ENCODE results near the gene KPRP.

The KPRP gene

GRCh38 chr1:152753586-152753985, 4.2 kb upstream of the KPRP start:
- Mint-ChIP-seq H3K27ac (no peak overlapping the region), H3K27me3 (peaks cover 59 to 61% of the 10 kb centered on the region in 2 donors), H3K4me3 (no peak overlapping the region), H3K4me1 (ENCODE audit: low read depth in 2 of 2) (no peaks in the 10 kb centered on the region), H3K36me3 (ENCODE audit: insufficient read depth) (no peaks in the 10 kb centered on the region), H3K9me3 (no peaks in the 10 kb centered on the region)
- ATAC-seq (replicated peaks) (no peak), DNase-seq (no peak)

GRCh38 chr1:152756872-152757271, 953 bp upstream of the KPRP start:
- peaks cover 64 to 72% of the 10 kb centered on the region in 2 donors for H3K27me3 Mint-ChIP-seq
- H3K9me3 Mint-ChIP-seq = no peaks in the 10 kb centered on the region
- no peaks in the 10 kb centered on the region for H3K36me3 Mint-ChIP-seq (ENCODE audit: insufficient read depth)
- ATAC-seq (replicated peaks) (no peak), DNase-seq (no peak)
- H3K4me1 Mint-ChIP-seq (ENCODE audit: low read depth in 2 of 2) = no peaks in the 10 kb centered on the region
- no peak overlapping the region for H3K4me3 Mint-ChIP-seq
- no peak overlapping the region for H3K27ac Mint-ChIP-seq

- no peak for ATAC-seq (replicated peaks)
- H3K36me3 Mint-ChIP-seq (ENCODE audit: insufficient read depth) = no peaks in the 10 kb centered on the region
- no peak overlapping the region for H3K27ac Mint-ChIP-seq
- no peaks in the 10 kb centered on the region for H3K9me3 Mint-ChIP-seq
- peaks cover 51 to 73% of the 10 kb centered on the region in 2 donors for H3K27me3 Mint-ChIP-seq
- no peak overlapping the region for H3K4me3 Mint-ChIP-seq
- DNase-seq = no peak
- H3K4me1 Mint-ChIP-seq (ENCODE audit: low read depth in 2 of 2) = no peaks in the 10 kb centered on the region
Measured at GRCh38 chr1:152758636-152759035, 811 bp downstream of the KPRP start.

GRCh38 chr1:152759453-152760173, 1.8 kb downstream of the KPRP start:
- DNase-seq = no peak
- no peak for ATAC-seq (replicated peaks)
- H3K4me3 Mint-ChIP-seq = no peak overlapping the region
- H3K27me3 Mint-ChIP-seq = peaks cover 45 to 74% of the 10 kb centered on the region in 2 donors
- no peaks in the 10 kb centered on the region for H3K9me3 Mint-ChIP-seq
- H3K27ac Mint-ChIP-seq = no peak overlapping the region
- no peaks in the 10 kb centered on the region for H3K4me1 Mint-ChIP-seq (ENCODE audit: low read depth in 2 of 2)
- H3K36me3 Mint-ChIP-seq (ENCODE audit: insufficient read depth) = no peaks in the 10 kb centered on the region

- Mint-ChIP-seq H3K27ac (no peak overlapping the region), H3K4me1 (ENCODE audit: low read depth in 2 of 2) (no peaks in the 10 kb centered on the region), H3K36me3 (ENCODE audit: insufficient read depth) (no peaks in the 10 kb centered on the region), H3K27me3 (peaks cover 41 to 74% of the 10 kb centered on the region in 2 donors), H3K4me3 (no peak overlapping the region), H3K9me3 (no peaks in the 10 kb centered on the region)
- DNase-seq (no peak), ATAC-seq (replicated peaks) (no peak)
Measured at GRCh38 chr1:152760551-152761190, 2.8 kb downstream of the KPRP start.

GRCh38 chr1:152761609-152762213, 3.9 kb downstream of the KPRP start:
- DNase-seq (no peak), ATAC-seq (replicated peaks) (no peak)
- Mint-ChIP-seq H3K36me3 (ENCODE audit: insufficient read depth) (no peaks in the 10 kb centered on the region), H3K4me3 (no peak overlapping the region), H3K9me3 (no peaks in the 10 kb centered on the region), H3K27ac (no peak overlapping the region), H3K4me1 (ENCODE audit: low read depth in 2 of 2) (no peaks in the 10 kb centered on the region), H3K27me3 (peaks cover 33 to 76% of the 10 kb centered on the region in 2 donors)

GRCh38 chr1:152768847-152769533, 11.2 kb downstream of the KPRP start:
- Mint-ChIP-seq H3K4me1 (ENCODE audit: low read depth in 2 of 2) (no peaks in the 10 kb centered on the region), H3K27ac (no peak overlapping the region), H3K9me3 (peaks cover 0 to 3% of the 10 kb centered on the region in 2 donors), H3K27me3 (peaks cover 10 to 54% of the 10 kb centered on the region in 2 donors), H3K36me3 (ENCODE audit: insufficient read depth) (no peaks in the 10 kb centered on the region), H3K4me3 (no peak overlapping the region)
- DNase-seq (no peak), ATAC-seq (replicated peaks) (no peak)

GRCh38 chr1:152770411-152770810, 12.6 kb downstream of the KPRP start:
- Mint-ChIP-seq H3K27ac (no peak overlapping the region), H3K9me3 (peaks cover 0 to 3% of the 10 kb centered on the region in 2 donors), H3K4me3 (no peak overlapping the region), H3K4me1 (ENCODE audit: low read depth in 2 of 2) (no peaks in the 10 kb centered on the region), H3K27me3 (peaks cover 21 to 52% of the 10 kb centered on the region in 2 donors), H3K36me3 (ENCODE audit: insufficient read depth) (no peaks in the 10 kb centered on the region)
- no peak for ATAC-seq (replicated peaks)
- DNase-seq = no peak

- DNase-seq = no peak
- ATAC-seq (replicated peaks) = no peak
- Mint-ChIP-seq H3K27me3 (peaks cover 44 to 60% of the 10 kb centered on the region in 2 donors), H3K9me3 (peaks cover 0 to 3% of the 10 kb centered on the region in 2 donors), H3K4me3 (no peak within 1 kb of the TSS), H3K27ac (no peak within 1 kb of the TSS), H3K4me1 (ENCODE audit: low read depth in 2 of 2) (no peaks in the 10 kb centered on the region), H3K36me3 (ENCODE audit: insufficient read depth) (no peaks in the 10 kb centered on the region)
Measured at GRCh38 chr1:152774875-152775274, 17.1 kb downstream of the KPRP start, which contains the start of gene LCE1F. LCE1F (plus strand) TSS chr1:152775140; CDS start chr1:152776372, 1,232 bp downstream.

GRCh38 chr1:152776361-152776760, 18.5 kb downstream of the KPRP start:
- peaks cover 47 to 57% of the 10 kb centered on the region in 2 donors for H3K27me3 Mint-ChIP-seq
- H3K4me1 Mint-ChIP-seq (ENCODE audit: low read depth in 2 of 2) = no peaks in the 10 kb centered on the region
- no peak overlapping the region for H3K27ac Mint-ChIP-seq
- DNase-seq (no peak), ATAC-seq (replicated peaks) (no peak)
- peaks cover 0 to 2% of the 10 kb centered on the region in 2 donors for H3K9me3 Mint-ChIP-seq
- H3K36me3 Mint-ChIP-seq (ENCODE audit: insufficient read depth) = no peaks in the 10 kb centered on the region
- H3K4me3 Mint-ChIP-seq = no peak overlapping the region

- no peak for DNase-seq
- H3K36me3 Mint-ChIP-seq (ENCODE audit: insufficient read depth) = no peaks in the 10 kb centered on the region
- H3K4me1 Mint-ChIP-seq (ENCODE audit: low read depth in 2 of 2) = no peaks in the 10 kb centered on the region
- no peak overlapping the region for H3K4me3 Mint-ChIP-seq
- no peak overlapping the region for H3K27ac Mint-ChIP-seq
- no peaks in the 10 kb centered on the region for H3K9me3 Mint-ChIP-seq
- ATAC-seq (replicated peaks) = no peak
- H3K27me3 Mint-ChIP-seq = peaks cover 47 to 63% of the 10 kb centered on the region in 2 donors
Measured at GRCh38 chr1:152777510-152778137, 19.8 kb downstream of the KPRP start.

GRCh38 chr1:152783095-152783494, 25.3 kb downstream of the KPRP start:
- ATAC-seq (replicated peaks) (no peak), DNase-seq (no peak)
- Mint-ChIP-seq H3K27me3 (peaks cover 60 to 78% of the 10 kb centered on the region in 2 donors), H3K27ac (no peak overlapping the region), H3K4me3 (no peak overlapping the region), H3K4me1 (ENCODE audit: low read depth in 2 of 2) (no peaks in the 10 kb centered on the region), H3K9me3 (no peaks in the 10 kb centered on the region), H3K36me3 (ENCODE audit: insufficient read depth) (no peaks in the 10 kb centered on the region)

- no peaks in the 10 kb centered on the region for H3K9me3 Mint-ChIP-seq
- ATAC-seq (replicated peaks) (no peak), DNase-seq (no peak)
- H3K4me1 Mint-ChIP-seq (ENCODE audit: low read depth in 2 of 2) = no peaks in the 10 kb centered on the region
- H3K36me3 Mint-ChIP-seq (ENCODE audit: insufficient read depth) = no peaks in the 10 kb centered on the region
- no peak within 1 kb of the TSS for H3K27ac Mint-ChIP-seq
- peaks cover 43 to 67% of the 10 kb centered on the region in 2 donors for H3K27me3 Mint-ChIP-seq
- no peak within 1 kb of the TSS for H3K4me3 Mint-ChIP-seq
Measured at GRCh38 chr1:152786077-152786476, 28.3 kb downstream of the KPRP start, which contains the start of gene LCE1E. LCE1E (plus strand) TSS chr1:152786257; CDS start chr1:152787300, 1,043 bp downstream.

Data from effector memory CD8-positive, alpha-beta T cell (primary cell).